GM19452 (cell line): ENCODE measurements around the gene TMPRSS5.

Experiments used
- ATAC-seq: cut with Tn5 transposase; IDR thresholded peaks from one replicate; pipeline ENCODE4 v1.9.1; 2021; ENCODE audit not compliant: unreplicated experiment

The TMPRSS5 gene

GRCh38 chr11:113670149-113670830, 35.8 kb downstream of the TMPRSS5 start:
- ATAC-seq, result no peak

- ATAC-seq, result no peak
These were observed 37.9 kb downstream of the TMPRSS5 start for GRCh38 chr11:113668255-113668654.

GRCh38 chr11:113667801-113668200, 38.3 kb downstream of the TMPRSS5 start:
- no peak for ATAC-seq

GRCh38 chr11:113666584-113666983, 39.5 kb downstream of the TMPRSS5 start:
- no peak for ATAC-seq

- no peak for ATAC-seq
These were observed 41.0 kb downstream of the TMPRSS5 start for GRCh38 chr11:113664981-113665710.

GRCh38 chr11:113664069-113664980, 41.8 kb downstream of the TMPRSS5 start:
- no peak for ATAC-seq

GRCh38 chr11:113663567-113663966, 42.5 kb downstream of the TMPRSS5 start:
- ATAC-seq, result no peak

GRCh38 chr11:113655771-113656170, 50.3 kb downstream of the TMPRSS5 start:
- no peak for ATAC-seq

GRCh38 chr11:113651023-113651422, 55.1 kb downstream of the TMPRSS5 start:
- ATAC-seq, result no peak

- ATAC-seq, result no peak
These were observed 56.8 kb downstream of the TMPRSS5 start for GRCh38 chr11:113649311-113649710.

- ATAC-seq, result no peak
These were observed 58.3 kb downstream of the TMPRSS5 start for GRCh38 chr11:113647856-113648255.

GRCh38 chr11:113647108-113647507, 59.0 kb downstream of the TMPRSS5 start:
- ATAC-seq, result no peak

- ATAC-seq, result no peak
These were observed 60.3 kb downstream of the TMPRSS5 start for GRCh38 chr11:113645593-113646349.

- ATAC-seq, result no peak
These were observed 61.5 kb downstream of the TMPRSS5 start for GRCh38 chr11:113644605-113645004.

GRCh38 chr11:113643701-113644100, 62.4 kb downstream of the TMPRSS5 start:
- no peak for ATAC-seq

GRCh38 chr11:113643006-113643585, 63.0 kb downstream of the TMPRSS5 start:
- no peak for ATAC-seq

- no peak for ATAC-seq
These were observed 64.0 kb downstream of the TMPRSS5 start for GRCh38 chr11:113642090-113642489.

- no peak for ATAC-seq
These were observed 67.7 kb downstream of the TMPRSS5 start for GRCh38 chr11:113638376-113638775.

GRCh38 chr11:113637636-113638035, 68.5 kb downstream of the TMPRSS5 start:
- ATAC-seq, result no peak
